ENCODE measurements around the gene CDH4. TPM values are rescaled to one million over a fixed set of nuclear protein-coding genes. Genes with fewer than 3 reads are reported as not detected.

Gene CDH4
- total and polyA plus RNA-seq, 2 donors (not counting 3 experiments of a cell fraction or from before 2014, with no cell fraction given) = 0.17 to 0.51 TPM

DNA sequence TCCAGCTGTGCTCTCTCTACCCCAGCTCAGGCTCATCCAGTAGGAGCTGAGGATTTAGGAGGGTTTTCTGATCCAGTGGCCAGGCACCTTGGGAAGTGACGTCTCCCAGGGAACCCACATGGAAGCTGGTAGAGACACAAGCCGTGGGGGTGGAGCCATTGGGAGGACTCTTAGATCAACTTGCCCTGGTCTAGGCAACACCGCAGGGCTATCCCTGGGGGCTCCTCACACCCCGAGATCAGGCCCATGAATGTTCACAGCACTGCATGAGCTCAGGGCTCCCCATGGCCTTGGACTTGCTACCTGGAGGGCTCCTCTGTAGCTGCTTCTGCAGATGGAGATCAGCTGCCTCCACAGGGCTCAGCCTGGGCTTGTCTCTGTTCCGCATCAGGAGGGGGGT, 112.1 kb downstream of the CDH4 start:
- intact Hi-C loops (cut with micrococcal nuclease) = no loop called here
- TF ChIP-seq EZH2 (IDR thresholded peaks at IDR 0.05; ENCODE audit: borderline replicate concordance, low read depth, low read length, severe bottlenecking) (no peak), GATA2 (IDR thresholded peaks at IDR 0.05; ENCODE audit: insufficient read depth, insufficient read length, low read depth, low read length) (no peak), JUN (IDR thresholded peaks at IDR 0.05; ENCODE audit: borderline replicate concordance, insufficient read depth, insufficient read length, low read depth) (no peak), POLR2A (IDR thresholded peaks at IDR 0.05; ENCODE audit: low read depth, low read length) (no peak), FOS (IDR thresholded peaks at IDR 0.05; ENCODE audit: borderline replicate concordance, insufficient read depth, low read length) (no peak), MYC (IDR thresholded peaks at IDR 0.05; ENCODE audit: low read depth, low read length) (no peak), MAX (IDR thresholded peaks at IDR 0.05; ENCODE audit: insufficient read depth, insufficient read length) (no peak), POLR2AphosphoS5 (IDR thresholded peaks at IDR 0.05; ENCODE audit: insufficient read depth, low read depth, low read length) (no peak)
- TF ChIP-seq, protein P1, sequence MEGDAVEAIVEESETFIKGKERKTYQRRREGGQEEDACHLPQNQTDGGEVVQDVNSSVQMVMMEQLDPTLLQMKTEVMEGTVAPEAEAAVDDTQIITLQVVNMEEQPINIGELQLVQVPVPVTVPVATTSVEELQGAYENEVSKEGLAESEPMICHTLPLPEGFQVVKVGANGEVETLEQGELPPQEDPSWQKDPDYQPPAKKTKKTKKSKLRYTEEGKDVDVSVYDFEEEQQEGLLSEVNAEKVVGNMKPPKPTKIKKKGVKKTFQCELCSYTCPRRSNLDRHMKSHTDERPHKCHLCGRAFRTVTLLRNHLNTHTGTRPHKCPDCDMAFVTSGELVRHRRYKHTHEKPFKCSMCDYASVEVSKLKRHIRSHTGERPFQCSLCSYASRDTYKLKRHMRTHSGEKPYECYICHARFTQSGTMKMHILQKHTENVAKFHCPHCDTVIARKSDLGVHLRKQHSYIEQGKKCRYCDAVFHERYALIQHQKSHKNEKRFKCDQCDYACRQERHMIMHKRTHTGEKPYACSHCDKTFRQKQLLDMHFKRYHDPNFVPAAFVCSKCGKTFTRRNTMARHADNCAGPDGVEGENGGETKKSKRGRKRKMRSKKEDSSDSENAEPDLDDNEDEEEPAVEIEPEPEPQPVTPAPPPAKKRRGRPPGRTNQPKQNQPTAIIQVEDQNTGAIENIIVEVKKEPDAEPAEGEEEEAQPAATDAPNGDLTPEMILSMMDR (IDR thresholded peaks at IDR 0.05; ENCODE audit: extremely low read depth in 1 of 2, insufficient read depth in 1 of 2, low read depth in 1 of 2, low read length in 2 of 2) = no peak
- Histone ChIP-seq H3K27ac (ENCODE audit: insufficient read depth, low read depth, low read length) (no peak overlapping the region), H3K4me2 (ENCODE audit: insufficient read depth, low read length) (no peak overlapping the region), H4K20me1 (replicated peaks; ENCODE audit: control insufficient read depth, extremely low read depth, insufficient read depth, low read length) (no peaks in the 10 kb centered on the region), H2AFZ (ENCODE audit: low read depth, low read length) (no peak overlapping the region), H3K4me1 (ENCODE audit: control insufficient read depth, extremely low read depth, insufficient read depth, low read length) (no peaks in the 10 kb centered on the region), H3K9me3 (replicated peaks; ENCODE audit: control insufficient read depth, insufficient read depth, low read length) (peaks cover 3% of the 10 kb centered on the region), H3K9ac (replicated peaks; ENCODE audit: extremely low read depth, insufficient read depth, low read length) (no peak overlapping the region), H3K36me3 (ENCODE audit: control insufficient read depth in 2 of 2, extremely low read depth in 1 of 2, insufficient read depth in 2 of 2, low read length in 2 of 2) (no peaks in the 10 kb centered on the region), H3K79me2 (ENCODE audit: control insufficient read depth, insufficient read depth, low read length) (no peaks in the 10 kb centered on the region), H3K9me1 (replicated peaks; ENCODE audit: control insufficient read depth, extremely low read depth, insufficient read depth, low read length) (no peaks in the 10 kb centered on the region), H3K4me3 (replicated peaks in 1 of 3; ENCODE audit: insufficient read depth in 1 of 3, low read depth in 1 of 3, low read length in 3 of 3) (no peak overlapping the region), H3K27me3 (ENCODE audit: control insufficient read depth in 2 of 2, insufficient read depth in 2 of 2, low read length in 2 of 2) (no peaks in the 10 kb centered on the region)
- DNase-seq (ENCODE audit: low read depth, low spot score) (no peak), FAIRE-seq (no peak)
- dilution Hi-C loops (cut with MboI; ENCODE audit: extremely low pct_ligation_motif_present, low sequenced_read_pairs) = no loop called here
- POLR2A ChIA-PET = no interaction called here
- no TSS peak for BruUV-seq (replicated peaks)
- CTCF ChIA-PET = no interaction called here

Data from endothelial cell of umbilical vein (primary cell).